WTC11 (cell line): ENCODE measurements around the gene TMEM156. TPM values are rescaled to one million over a fixed set of nuclear protein-coding genes. Genes with fewer than 3 reads are reported as not detected.

Experiments
- ATAC-seq: fragments of 200-7000 bp; cut with Tn5 transposase; 2 replicates; pipeline ENCODE4 v1.10.0; 2021; ENCODE audit warnings: mild to moderate bottlenecking, moderate library complexity
- CTCF ChIA-PET: fragments of 300-600 bp; sonication (Branson Sonifier 250); formaldehyde crosslinking; loops from one replicate; lab custom pipeline; 2021; ENCODE audit warnings: antibody characterized with exemption; lab: Charles Lee
- POLR2A ChIA-PET: fragments of 350-600 bp; sonication (Branson Sonifier 250); formaldehyde crosslinking; loops from one replicate; lab custom pipeline; 2021; ENCODE audit warnings: antibody characterized with exemption; lab: Charles Lee
- DNase-seq: peaks from one replicate; pipeline ENCODE4 v3.0.0; 2021; ENCODE audit warnings: low spot score
- H3K27ac Mint-ChIP-seq: 2 replicates; pipeline ENCODE4 v1.8.0; 2021; ENCODE audit warnings: mixed read lengths
- H3K27me3 Mint-ChIP-seq: 2 replicates; pipeline ENCODE4 v1.8.0; 2021; ENCODE audit warnings: low read depth, mild to moderate bottlenecking, moderate library complexity, mixed read lengths
- H3K36me3 Mint-ChIP-seq: 2 replicates; pipeline ENCODE4 v1.8.0; 2021; ENCODE audit warnings: mixed read lengths
- H3K4me1 Mint-ChIP-seq: 2 replicates; pipeline ENCODE4 v1.8.0; 2022; ENCODE audit warnings: mixed read lengths
- H3K4me3 Mint-ChIP-seq: 2 replicates; pipeline ENCODE4 v1.8.0; 2021; ENCODE audit warnings: mild to moderate bottlenecking, moderate library complexity, mixed read lengths
- H3K9me3 Mint-ChIP-seq: 2 replicates; pipeline ENCODE4 v1.8.0; 2021; ENCODE audit warnings: mixed read lengths
- ATF6 ChIP-seq: sonication (generic); formaldehyde crosslinking; IDR thresholded peaks from 2 replicates; pipeline ENCODE4 v1.8.1; 2023; ENCODE audit warnings: mild to moderate bottlenecking, missing genetic modification reagents
- CREB1 ChIP-seq: sonication (generic); formaldehyde crosslinking; IDR thresholded peaks from 2 replicates; pipeline ENCODE4 v1.8.0; 2023; ENCODE audit warnings: mild to moderate bottlenecking, missing genetic modification reagents
- E2F4 ChIP-seq: sonication (generic); formaldehyde crosslinking; IDR thresholded peaks from 2 replicates; pipeline ENCODE4 v1.8.1; 2022; ENCODE audit warnings: low read depth, mild to moderate bottlenecking, moderate library complexity, missing genetic modification reagents, borderline replicate concordance
- FOXJ3 ChIP-seq: sonication (generic); formaldehyde crosslinking; IDR thresholded peaks from 2 replicates; pipeline ENCODE4 v1.9.0; 2021; ENCODE audit warnings: missing genetic modification reagents, mild to moderate bottlenecking, borderline replicate concordance
- GABPB1 ChIP-seq: sonication (generic); formaldehyde crosslinking; IDR thresholded peaks from 2 replicates; pipeline ENCODE4 v1.8.1; 2023; ENCODE audit warnings: mild to moderate bottlenecking, missing genetic modification reagents
- GRHL2 ChIP-seq: fragments of 250-450 bp; sonication (Bioruptor Pico); IDR thresholded peaks from 2 replicates; pipeline ENCODE4 v1.8.0; 2022; ENCODE audit warnings: mild to moderate bottlenecking, moderate library complexity; ENCODE audit not compliant: insufficient replicate concordance, severe bottlenecking
- HMGXB4 ChIP-seq: sonication (generic); formaldehyde crosslinking; IDR thresholded peaks from 2 replicates; pipeline ENCODE4 v1.8.1; 2023; ENCODE audit warnings: mild to moderate bottlenecking, moderate library complexity, missing genetic modification reagents
- KAT7 ChIP-seq: sonication (generic); formaldehyde crosslinking; IDR thresholded peaks from 2 replicates; pipeline ENCODE4 v1.8.1; 2023; ENCODE audit warnings: missing genetic modification reagents, mild to moderate bottlenecking, borderline replicate concordance
- MXD4 ChIP-seq: fragments of 250-450 bp; sonication (Bioruptor Pico); IDR thresholded peaks from 2 replicates; pipeline ENCODE4 v1.8.0; 2021; ENCODE audit warnings: mild to moderate bottlenecking, moderate library complexity, borderline replicate concordance
- OVOL2 ChIP-seq: fragments of 250-450 bp; sonication (Bioruptor Pico); IDR thresholded peaks from 2 replicates; pipeline ENCODE4 v1.9.0; 2021; ENCODE audit warnings: mild to moderate bottlenecking, borderline replicate concordance
- PRRX2 ChIP-seq: fragments of 250-450 bp; sonication (Bioruptor Pico); IDR thresholded peaks from 2 replicates; pipeline ENCODE4 v1.8.0; 2021; ENCODE audit warnings: mild to moderate bottlenecking
- RELA ChIP-seq: sonication (generic); formaldehyde crosslinking; IDR thresholded peaks from 2 replicates; pipeline ENCODE4 v1.8.1; 2022; ENCODE audit warnings: missing genetic modification reagents, mild to moderate bottlenecking, borderline replicate concordance
- SP1 ChIP-seq: sonication (generic); formaldehyde crosslinking; conservative IDR thresholded peaks from 2 replicates; pipeline ENCODE4 v1.8.1; 2022; ENCODE audit warnings: missing genetic modification reagents
- ZNF121 ChIP-seq: sonication (generic); formaldehyde crosslinking; IDR thresholded peaks from 2 replicates; pipeline ENCODE4 v1.8.0; 2023; ENCODE audit warnings: missing genetic modification reagents
- ZNF281 ChIP-seq: sonication (generic); formaldehyde crosslinking; IDR thresholded peaks from 2 replicates; pipeline ENCODE4 v1.8.0; 2023; ENCODE audit warnings: mild to moderate bottlenecking, missing genetic modification reagents
- ZNF317 ChIP-seq: sonication (generic); formaldehyde crosslinking; IDR thresholded peaks from 2 replicates; pipeline ENCODE4 v1.8.1; 2023; ENCODE audit warnings: low read depth, mild to moderate bottlenecking, moderate library complexity, missing genetic modification reagents, borderline replicate concordance
- ZNF396 ChIP-seq: fragments of 250-450 bp; sonication (Bioruptor Pico); IDR thresholded peaks from 2 replicates; pipeline ENCODE4 v1.8.0; 2021; ENCODE audit warnings: mild to moderate bottlenecking, moderate library complexity, borderline replicate concordance
- ZNF423 ChIP-seq: fragments of 250-450 bp; sonication (Bioruptor Pico); IDR thresholded peaks from 2 replicates; pipeline ENCODE4 v2.1.2; 2022; ENCODE audit warnings: mild to moderate bottlenecking, moderate library complexity
- ZNF532 ChIP-seq: fragments of 250-450 bp; sonication (Bioruptor Pico); IDR thresholded peaks from 2 replicates; pipeline ENCODE4 v1.9.0; 2021; ENCODE audit warnings: mild to moderate bottlenecking, borderline replicate concordance
- ZSCAN18 ChIP-seq: fragments of 250-450 bp; sonication (Bioruptor Pico); IDR thresholded peaks from 2 replicates; pipeline ENCODE4 v2.1.2; 2022; ENCODE audit warnings: mild to moderate bottlenecking, moderate library complexity
- total RNA-seq: library from RNA; stranded (reverse); gene quantifications from 3 replicates; pipeline ENCODE4 v1.2.3, GENCODE V29; 2021

TMEM156 gene
- total RNA-seq, 1 experiment from 2014 or later = 0.24 TPM

GRCh38 chr4:39044364-39044955 lies 12.3 kb upstream of the TMEM156 start:
- Mint-ChIP-seq H3K27me3 (no peaks in the 10 kb centered on the region), H3K36me3 (no peaks in the 10 kb centered on the region), H3K4me1 (peaks cover 23% of the 10 kb centered on the region), H3K27ac (peak overlapping the region; percentile 91), H3K4me3 (peak overlapping the region; percentile 77), H3K9me3 (no peaks in the 10 kb centered on the region)
- DNase-seq = peak; percentile 93
- POLR2A ChIA-PET = interaction anchor here (1.7 kb wide), 1 partner anchor 16 kb away, joined by 4 read pairs; no protein-coding TSS in a partner anchor
- CTCF ChIA-PET = interaction anchor here (0.7 to 1.6 kb wide), 7 partner anchors 8 to 286 kb away, joined by 3 to 6 read pairs (median 3); partner anchors contain the start of gene WDR19
- ATAC-seq = peak; percentile 93
- TF ChIP-seq SP1 (CRISPR knock-in tag) (peak; percentile 58), ATF6 (CRISPR knock-in tag) (no peak), FOXJ3 (CRISPR knock-in tag) (no peak), E2F4 (no peak), ZSCAN18 (no peak), PRRX2 (CRISPR knock-in tag) (no peak), ZNF423 (CRISPR knock-in tag) (peak; percentile 75), ZNF121 (CRISPR knock-in tag) (no peak), HMGXB4 (CRISPR knock-in tag) (no peak), CREB1 (no peak), ZNF281 (0 out of 2 replicates have a peak, but pooled peaks have one; percentile 22), GRHL2 (CRISPR knock-in tag) (no peak), ZNF396 (CRISPR knock-in tag) (no peak), RELA (CRISPR knock-in tag) (no peak), KAT7 (CRISPR knock-in tag) (no peak), ZNF317 (no peak), MXD4 (CRISPR knock-in tag) (no peak), GABPB1 (no peak), OVOL2 (no peak), ZNF532 (CRISPR knock-in tag) (no peak)
